NAMALWA (cell line): ENCODE results near the gene PHYH.
"Not testable (repeated sequence)": the region's sequence is repeated elsewhere in the genome, so short reads cannot be mapped to it uniquely, and the experiment has no call there.

ENCODE experiments used
- DNase-seq: peaks from one replicate; pipeline ENCODE4 v3.0.0-alpha.2; 2015; ENCODE audit warnings: low spot score

PHYH gene

DNA sequence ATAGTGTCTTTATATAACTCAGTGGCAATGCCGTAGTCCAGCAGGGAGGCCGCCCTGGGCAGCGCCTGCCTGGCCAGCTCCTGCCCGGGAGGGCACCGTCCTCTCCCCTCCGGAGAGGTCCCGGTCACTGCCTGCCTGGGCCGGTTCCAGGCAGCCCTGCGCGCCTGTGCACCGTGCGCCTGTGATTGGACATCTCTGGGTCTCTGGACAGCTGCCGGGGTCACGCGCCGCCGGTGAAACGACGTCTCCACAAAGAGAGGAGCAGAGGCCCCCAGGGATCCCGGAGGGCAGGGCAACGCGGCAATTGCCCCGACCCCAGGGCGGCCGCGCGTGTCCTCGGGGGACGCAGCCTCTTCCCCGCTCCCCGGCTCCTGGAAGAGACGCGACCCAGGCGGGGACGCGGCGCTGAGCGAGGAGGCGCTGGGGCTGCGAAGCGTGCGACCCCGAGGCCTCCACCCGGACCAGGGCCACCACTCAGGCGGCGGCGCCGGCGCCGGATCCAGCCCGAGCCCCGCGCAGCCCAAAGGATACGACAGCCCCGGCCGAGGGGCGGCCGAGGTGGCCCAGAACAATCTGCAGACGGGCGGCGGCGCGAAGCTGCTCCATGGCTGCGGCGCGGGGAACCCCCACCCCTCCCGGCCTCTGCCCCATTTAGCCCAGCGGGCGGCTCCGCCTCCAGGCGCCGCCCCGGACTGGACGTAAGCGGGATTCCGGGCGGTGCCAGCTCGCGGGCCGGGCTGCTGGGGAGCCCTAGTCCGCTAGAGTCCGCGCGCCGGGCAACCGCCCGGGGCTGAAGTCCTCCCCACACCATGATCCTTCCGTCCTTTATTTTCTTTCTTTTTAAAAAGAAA lies at the start of gene PHYH:
PHYH (minus strand) TSS at position 628 of the 851 bp plus-strand sequence; CDS start at position 606, 22 bp downstream.
- peak; percentile 84 for DNase-seq

GRCh38 chr10:13348216-13349017 lies 48.6 kb upstream of the PHYH start, which contains the start of gene SEPHS1:
SEPHS1 (minus strand) TSS chr10:13348293; CDS start chr10:13344950, 3,343 bp downstream.
- DNase-seq = peak; percentile 82

DNA sequence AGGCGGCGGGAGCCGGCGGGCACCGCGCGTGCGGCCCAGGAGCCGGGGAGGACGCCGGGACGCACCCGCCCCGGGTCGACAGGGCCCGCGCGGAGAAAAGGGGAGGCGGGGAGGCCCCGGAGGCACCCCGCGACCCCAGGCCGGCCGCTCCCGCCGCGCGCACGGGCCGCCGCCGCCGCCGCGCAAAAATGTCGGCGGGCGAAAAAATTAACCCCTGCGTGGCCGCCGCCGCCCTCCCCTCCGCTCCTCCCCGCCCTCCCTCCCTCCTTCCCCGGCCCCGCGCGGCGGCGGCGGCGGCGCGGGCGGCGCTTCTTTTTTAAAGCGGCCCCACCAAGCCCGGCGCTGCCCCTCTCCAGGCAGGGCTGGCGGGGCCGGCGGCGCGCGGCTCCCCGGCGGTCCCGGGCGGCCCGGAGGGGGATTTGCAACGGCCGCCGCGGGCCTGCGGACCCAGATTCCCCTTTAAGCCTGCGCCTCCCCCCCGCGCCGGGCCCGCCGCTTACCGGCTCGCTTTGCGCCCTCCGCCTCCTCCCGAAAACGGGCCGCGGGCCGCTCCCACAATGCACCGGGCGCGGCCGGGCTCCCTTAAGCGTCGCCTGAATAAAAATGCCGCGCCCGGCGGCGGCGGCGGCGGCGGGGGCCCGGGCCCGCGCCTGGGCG lies 47.8 kb upstream of the PHYH start:
- DNase-seq = peak; percentile 75

DNA sequence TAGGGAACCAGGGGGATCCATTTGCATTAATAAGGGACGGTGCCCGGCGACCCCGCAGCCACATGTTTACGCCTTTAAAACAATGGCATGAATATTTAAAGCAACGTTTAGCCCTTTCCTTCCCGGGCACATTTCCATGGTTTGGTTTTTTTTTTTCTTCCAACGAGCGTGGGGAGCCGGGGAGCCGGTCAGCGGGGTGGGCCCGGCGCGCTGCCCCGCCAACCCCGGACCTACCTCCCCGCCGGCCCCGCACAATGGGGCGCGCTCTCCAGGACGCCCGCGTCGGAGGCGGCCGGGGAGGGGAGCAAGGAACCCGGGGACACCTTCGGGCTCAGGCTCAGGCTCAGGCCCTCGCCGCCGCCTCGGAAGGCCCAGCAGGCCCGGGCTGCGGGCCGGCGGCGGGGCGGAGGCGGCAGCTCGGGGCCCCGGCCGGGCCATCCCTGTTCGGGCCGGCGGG lies 47.2 kb upstream of the PHYH start:
- DNase-seq = peak; percentile 53

DNA sequence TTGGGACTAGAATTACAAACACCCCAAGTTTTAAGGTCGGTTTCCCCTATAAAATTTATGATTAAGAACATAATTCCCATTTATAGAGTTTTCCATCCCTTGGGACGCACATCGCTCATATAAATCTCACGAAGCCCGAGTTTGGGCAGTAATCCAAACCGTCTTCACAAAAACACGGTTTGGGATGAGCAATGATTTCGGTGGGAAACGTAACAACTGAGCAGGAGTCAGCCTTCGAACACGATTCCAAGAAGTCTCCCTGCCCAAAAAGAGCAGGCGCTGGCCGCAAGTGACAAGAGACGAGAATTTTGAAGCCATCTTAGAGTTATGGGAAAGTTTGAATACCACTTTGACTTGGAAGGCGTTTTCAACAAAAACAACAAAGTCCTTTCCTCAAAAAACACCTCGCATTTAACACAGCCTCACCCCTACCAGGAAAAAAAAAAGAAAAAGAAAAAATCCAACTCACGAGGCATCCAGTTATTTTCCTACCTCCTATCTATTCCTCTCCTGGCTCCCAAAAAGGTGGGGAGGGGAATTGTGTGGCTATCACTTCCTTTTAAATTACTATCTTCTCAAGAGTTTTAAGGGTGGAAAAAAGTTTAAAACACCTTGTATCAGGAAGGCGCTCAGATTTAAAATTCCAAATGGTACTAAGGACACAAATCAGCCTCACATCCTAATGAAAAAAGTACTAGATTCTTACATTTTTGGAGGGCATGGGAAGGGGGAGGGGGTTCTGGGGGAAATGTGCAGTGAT lies 46.6 kb upstream of the PHYH start:
- DNase-seq = peak; percentile 24

DNA sequence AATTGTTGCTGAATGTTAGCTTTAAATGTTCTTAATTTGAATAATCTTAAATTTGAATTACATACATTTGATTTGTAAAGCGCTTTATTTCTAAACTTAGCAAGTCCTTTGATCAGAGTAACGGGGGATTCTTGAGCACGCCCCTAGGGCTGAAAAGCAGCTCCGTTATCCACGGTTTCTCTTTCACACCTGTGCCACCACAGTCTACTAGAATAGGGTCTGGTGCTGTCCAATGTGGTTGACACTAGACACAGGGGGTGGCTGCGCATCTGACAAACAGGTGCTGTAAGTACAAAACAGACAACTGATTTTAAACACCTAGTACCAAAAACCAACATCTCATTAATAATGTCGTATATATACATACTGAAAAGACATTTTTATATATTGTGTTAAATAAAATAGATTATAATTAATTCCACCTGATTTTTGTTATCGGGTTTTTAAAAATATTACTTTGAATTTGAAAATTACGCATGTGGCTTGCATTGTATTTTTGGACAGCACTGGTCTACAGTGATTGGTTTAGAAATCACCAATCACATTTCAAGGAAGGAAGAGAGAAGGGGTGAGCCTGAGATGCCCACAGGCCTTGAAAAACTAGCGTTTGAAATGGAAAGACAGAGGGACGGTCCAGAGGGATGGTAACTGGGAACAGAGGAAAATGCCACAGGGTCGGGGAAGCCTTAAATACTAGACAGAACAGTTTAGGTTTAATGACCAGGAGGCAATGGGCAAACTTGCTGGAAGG lies 40.9 kb upstream of the PHYH start:
- peak; percentile 90 for DNase-seq

DNA sequence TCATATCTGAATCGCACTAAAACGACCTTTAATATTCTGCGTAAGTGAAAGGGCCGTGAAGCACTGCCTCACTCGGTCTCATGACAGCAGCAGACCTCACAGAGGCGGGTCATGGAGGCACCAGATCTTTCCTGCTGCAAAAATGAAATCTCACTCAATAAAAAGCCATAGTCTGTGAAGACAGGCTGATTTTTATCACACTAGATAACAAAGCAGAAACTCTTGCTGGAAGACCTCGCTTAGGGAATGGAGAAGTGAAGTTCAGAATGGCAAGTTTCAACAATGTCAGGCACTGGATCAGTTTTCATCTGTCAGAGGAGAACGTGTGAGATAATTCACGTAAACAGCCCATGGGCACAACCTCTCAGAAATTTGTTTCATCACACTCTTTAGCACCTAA lies 40.2 kb upstream of the PHYH start:
- DNase-seq = no peak

DNA sequence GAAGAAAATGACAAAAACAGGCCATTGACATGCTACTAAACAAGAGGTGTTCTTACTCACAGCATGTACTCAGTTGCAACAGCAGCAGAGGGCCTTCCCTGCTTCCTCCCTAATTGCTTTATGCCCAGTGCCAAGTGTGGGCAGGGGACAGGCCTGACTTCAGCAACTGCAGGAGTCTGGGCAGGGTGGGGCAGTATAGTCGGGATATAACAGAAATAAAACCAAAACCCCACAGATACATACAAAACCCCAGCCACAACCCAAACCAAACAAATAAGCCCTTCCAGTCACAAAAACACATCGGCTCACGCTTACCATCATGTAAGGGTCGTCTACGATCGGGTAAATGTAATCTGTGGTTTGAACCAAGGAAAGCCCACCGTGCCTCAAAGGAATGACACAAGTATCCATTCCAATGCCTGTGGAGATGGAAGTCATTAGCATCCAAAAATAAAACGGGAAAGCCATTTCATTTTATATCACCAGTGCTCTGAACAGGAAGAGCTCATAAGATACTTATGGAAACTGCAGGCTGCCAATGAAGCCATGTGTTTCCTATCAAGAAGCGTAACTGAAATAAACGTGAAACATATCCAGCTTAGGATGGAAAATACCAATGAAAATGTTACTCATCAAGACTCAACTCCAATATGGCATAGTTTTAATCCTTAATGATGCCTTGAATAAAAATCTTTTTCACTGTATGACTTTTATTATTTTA lies 38.7 kb upstream of the PHYH start:
- DNase-seq = no peak

GRCh38 chr10:13337827-13338196 lies 37.9 kb upstream of the PHYH start:
- DNase-seq = no peak

GRCh38 chr10:13337128-13337826 lies 37.4 kb upstream of the PHYH start:
- DNase-seq = no peak

GRCh38 chr10:13335881-13336280 lies 36.0 kb upstream of the PHYH start:
- no peak for DNase-seq

- no peak for DNase-seq
These were observed 34.7 kb upstream of the PHYH start for GRCh38 chr10:13334556-13334955.

GRCh38 chr10:13331646-13332045 lies 31.8 kb upstream of the PHYH start:
- no peak for DNase-seq

DNA sequence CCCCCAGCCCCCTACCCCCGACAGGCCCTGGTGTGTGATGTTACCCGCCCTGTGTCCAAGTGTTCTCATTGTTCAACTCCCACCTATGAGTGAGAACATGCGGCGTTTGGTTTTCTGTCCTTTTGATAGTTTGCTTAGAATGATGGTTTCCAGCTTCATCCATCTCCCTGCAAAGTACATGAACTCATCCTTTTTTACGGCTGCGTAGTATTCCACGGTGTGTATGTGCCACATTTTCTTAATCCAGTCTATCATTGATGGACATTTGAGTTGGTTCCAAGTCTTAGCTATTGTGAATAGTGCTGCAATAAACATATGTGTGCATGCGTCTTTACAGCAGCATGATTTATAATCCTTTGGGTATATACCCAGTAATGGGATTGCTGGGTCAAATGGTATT lies 31.1 kb upstream of the PHYH start:
- DNase-seq = not testable (repeated sequence)

- DNase-seq = no peak
These were observed 29.7 kb upstream of the PHYH start for GRCh38 chr10:13329565-13329964.

DNA sequence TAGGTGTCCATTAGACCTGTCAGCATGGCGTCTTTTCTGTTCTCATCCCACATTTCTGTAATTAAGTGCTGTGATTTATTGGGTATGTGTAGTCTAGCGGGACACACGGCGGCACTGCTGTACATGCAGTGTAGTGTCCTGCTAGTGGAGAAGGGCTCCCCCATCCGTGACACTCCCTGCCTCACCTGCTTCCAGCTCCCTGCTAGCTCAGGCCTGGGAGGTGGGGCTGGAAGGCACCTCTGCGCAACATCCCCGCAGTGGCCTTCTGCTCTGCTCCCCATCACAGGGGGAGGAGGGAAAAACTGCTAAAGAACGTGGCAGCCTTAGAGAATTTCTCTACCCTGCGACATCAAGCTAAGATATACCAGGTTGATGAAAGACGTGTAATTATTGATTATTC lies 28.7 kb upstream of the PHYH start:
- DNase-seq = no peak

DNA sequence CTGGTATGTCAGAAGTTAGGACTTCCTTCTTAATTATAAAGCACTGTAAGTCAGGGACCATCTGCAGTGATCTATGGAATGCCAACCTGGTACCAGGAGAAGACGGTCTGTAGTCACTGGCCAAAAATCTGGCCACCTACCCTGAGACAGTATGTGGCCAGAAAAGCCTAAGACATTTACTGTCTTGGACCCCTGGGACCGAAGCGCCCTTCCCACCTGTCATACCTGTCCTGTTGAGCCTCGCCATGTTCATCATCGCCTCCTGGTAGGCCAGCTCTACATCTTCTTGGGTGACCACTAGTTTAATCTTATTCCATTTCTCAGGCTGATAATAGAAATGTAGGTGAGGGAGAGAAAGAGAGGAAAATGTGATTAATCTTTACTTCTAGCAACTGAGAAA lies 28.3 kb upstream of the PHYH start:
- DNase-seq = no peak

- DNase-seq = no peak
These were observed 27.7 kb upstream of the PHYH start for GRCh38 chr10:13327534-13327933.

- no peak for DNase-seq
These were observed 22.8 kb upstream of the PHYH start for GRCh38 chr10:13322615-13323148.
